Endodermal cell (in vitro differentiated cells): ENCODE data around the gene ABCG1. TPM values are rescaled to one million over a fixed set of nuclear protein-coding genes. Genes with fewer than 3 reads are reported as not detected.

ENCODE experiments used
- DNase-seq: peaks from one replicate; pipeline ENCODE4 v3.0.0-alpha.2; 2017
- H3K27ac ChIP-seq: 2 replicates; pipeline ENCODE4 v1.5.1; 2013; ENCODE audit warnings: mild to moderate bottlenecking, low read depth, low read length, moderate library complexity
- H3K27me3 ChIP-seq: 2 replicates; pipeline ENCODE4 v1.6.1; 2013; ENCODE audit warnings: mild to moderate bottlenecking, low read length, moderate library complexity; ENCODE audit not compliant: insufficient read depth, control insufficient read depth, poor library complexity, severe bottlenecking
- H3K36me3 ChIP-seq: 2 replicates; pipeline ENCODE4 v1.7.0; 2013; ENCODE audit warnings: mild to moderate bottlenecking, low read length, moderate library complexity; ENCODE audit not compliant: control insufficient read depth, insufficient read depth
- H3K4me1 ChIP-seq: one replicate; pipeline ENCODE4 v1.7.0; 2013; ENCODE audit warnings: low read length; ENCODE audit not compliant: control insufficient read depth, insufficient read depth
- H3K4me3 ChIP-seq: 2 replicates; pipeline ENCODE4 v1.5.1; 2013; ENCODE audit warnings: mild to moderate bottlenecking, low read length, moderate library complexity
- H3K9ac ChIP-seq: 2 replicates; pipeline ENCODE4 v1.6.1; 2013; ENCODE audit warnings: mild to moderate bottlenecking, low read length, moderate library complexity; ENCODE audit not compliant: poor library complexity, severe bottlenecking; ENCODE audit errors: extremely low read depth
- H3K9me3 ChIP-seq: 2 replicates; pipeline ENCODE4 v1.6.1; 2013; ENCODE audit warnings: mild to moderate bottlenecking, low read length, moderate library complexity; ENCODE audit not compliant: control insufficient read depth
- H3K27ac Mint-ChIP-seq: 2 replicates; pipeline ENCODE4 v1.8.0; 2020; ENCODE audit warnings: mixed read lengths
- H3K27me3 Mint-ChIP-seq: 2 replicates; pipeline ENCODE4 v1.8.0; 2021; ENCODE audit warnings: mild to moderate bottlenecking, mixed read lengths; ENCODE audit not compliant: insufficient read depth
- H3K36me3 Mint-ChIP-seq: 2 replicates; pipeline ENCODE4 v1.8.0; 2020; ENCODE audit warnings: low read depth, mixed read lengths
- H3K4me1 Mint-ChIP-seq: 2 replicates; pipeline ENCODE4 v1.8.0; 2020; ENCODE audit warnings: mixed read lengths
- H3K4me3 Mint-ChIP-seq: 2 replicates; pipeline ENCODE4 v1.8.0; 2020; ENCODE audit warnings: mild to moderate bottlenecking, moderate library complexity, mixed read lengths
- H3K9me3 Mint-ChIP-seq: 2 replicates; pipeline ENCODE4 v1.8.0; 2020; ENCODE audit warnings: mild to moderate bottlenecking, mixed read lengths
- WGBS, 2 experiments: methylation state at CpG; one replicate each; pipeline versions ENCODE4 v1.1.5 to v1.1.7; 2013; ENCODE audit warnings: missing lambda C conversion rate in 2 of 2, mixed read lengths in 1 of 2; ENCODE audit not compliant: insufficient coverage in 1 of 2, insufficient read length in 1 of 2; 5-methylcytosine and 5-hydroxymethylcytosine counted together
- total RNA-seq, 2 donors: library from RNA; stranded (reverse); fragmentation: NEBNext Ultra II Directional in 1 of 2; extraction: Animal tissue kit (Norgen Biotek cat#: 25700) in 1 of 2; gene quantifications; 2 replicates in 1 of 2; 3 replicates in 1 of 2; pipeline ENCODE4 v1.2.1, GENCODE V29; 2021
- TF ChIP-seq, protein P1 (sequence below): fragments of 200-600 bp; sonication (generic); conservative IDR thresholded peaks from 2 replicates; pipeline ENCODE4 v1.5.0; 2021; ENCODE audit warnings: antibody characterized with exemption, mild to moderate bottlenecking

The ABCG1 gene
- total RNA-seq, 2 donors from 2014 or later = 1.6 to 5.4 TPM

DNA sequence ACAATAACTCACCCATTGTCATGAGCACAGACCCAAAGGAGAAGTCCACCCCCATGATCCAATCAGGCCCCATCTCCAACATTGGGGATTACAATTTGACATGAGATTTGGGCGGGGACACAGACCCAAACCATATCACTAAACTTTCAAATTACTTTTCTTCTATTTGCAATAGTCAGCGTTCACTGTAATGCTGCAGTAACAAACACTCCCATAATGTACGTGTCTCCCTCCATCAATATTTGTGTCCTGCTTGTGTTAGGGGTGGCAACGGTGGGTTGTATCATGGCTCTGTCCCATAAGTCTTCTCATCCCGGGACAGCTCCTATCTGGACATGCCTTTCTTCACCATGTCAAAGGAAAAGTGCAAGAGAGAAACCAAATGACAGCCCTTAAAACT is 70.0 kb downstream of the ABCG1 start:
- peaks cover 13% of the 10 kb centered on the region for H3K36me3 Mint-ChIP-seq
- H3K9me3 ChIP-seq = peaks cover 6% of the 10 kb centered on the region
- no peak for DNase-seq
- H3K27me3 Mint-ChIP-seq = peaks cover 3% of the 10 kb centered on the region
- WGBS, 2 experiments = 88 to 89% methylated on average over 5 of the region's 5 CpGs
- H3K4me3 Mint-ChIP-seq = no peak overlapping the region
- no peak overlapping the region for H3K9ac ChIP-seq
- no peak overlapping the region for H3K27ac ChIP-seq
- no peak overlapping the region for H3K4me3 ChIP-seq
- peaks cover 7% of the 10 kb centered on the region for H3K9me3 Mint-ChIP-seq
- no peaks in the 10 kb centered on the region for H3K4me1 ChIP-seq
- H3K4me1 Mint-ChIP-seq = no peaks in the 10 kb centered on the region
- TF ChIP-seq, protein P1, sequence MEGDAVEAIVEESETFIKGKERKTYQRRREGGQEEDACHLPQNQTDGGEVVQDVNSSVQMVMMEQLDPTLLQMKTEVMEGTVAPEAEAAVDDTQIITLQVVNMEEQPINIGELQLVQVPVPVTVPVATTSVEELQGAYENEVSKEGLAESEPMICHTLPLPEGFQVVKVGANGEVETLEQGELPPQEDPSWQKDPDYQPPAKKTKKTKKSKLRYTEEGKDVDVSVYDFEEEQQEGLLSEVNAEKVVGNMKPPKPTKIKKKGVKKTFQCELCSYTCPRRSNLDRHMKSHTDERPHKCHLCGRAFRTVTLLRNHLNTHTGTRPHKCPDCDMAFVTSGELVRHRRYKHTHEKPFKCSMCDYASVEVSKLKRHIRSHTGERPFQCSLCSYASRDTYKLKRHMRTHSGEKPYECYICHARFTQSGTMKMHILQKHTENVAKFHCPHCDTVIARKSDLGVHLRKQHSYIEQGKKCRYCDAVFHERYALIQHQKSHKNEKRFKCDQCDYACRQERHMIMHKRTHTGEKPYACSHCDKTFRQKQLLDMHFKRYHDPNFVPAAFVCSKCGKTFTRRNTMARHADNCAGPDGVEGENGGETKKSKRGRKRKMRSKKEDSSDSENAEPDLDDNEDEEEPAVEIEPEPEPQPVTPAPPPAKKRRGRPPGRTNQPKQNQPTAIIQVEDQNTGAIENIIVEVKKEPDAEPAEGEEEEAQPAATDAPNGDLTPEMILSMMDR = no peak
- H3K36me3 ChIP-seq = no peaks in the 10 kb centered on the region
- H3K27me3 ChIP-seq = no peaks in the 10 kb centered on the region
- no peak overlapping the region for H3K27ac Mint-ChIP-seq

DNA sequence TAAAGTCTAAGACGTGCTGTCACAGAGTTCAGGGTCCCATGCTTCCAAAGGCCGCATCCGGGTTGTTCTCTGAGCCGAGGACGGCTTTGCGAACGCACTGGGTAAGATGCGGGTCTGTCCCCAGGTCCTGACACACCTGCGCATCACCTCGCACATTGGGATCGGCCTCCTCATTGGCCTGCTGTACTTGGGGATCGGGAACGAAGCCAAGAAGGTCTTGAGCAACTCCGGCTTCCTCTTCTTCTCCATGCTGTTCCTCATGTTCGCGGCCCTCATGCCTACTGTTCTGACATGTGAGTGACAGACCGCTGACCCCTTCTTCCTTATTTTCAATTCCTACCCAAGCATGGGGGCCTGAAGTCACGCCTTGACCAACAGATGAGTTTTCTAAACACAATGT is 71.0 kb downstream of the ABCG1 start:
- TF ChIP-seq, protein P1 = no peak
- 95 to 96% methylated on average over 4 to 18 of the region's 18 CpGs for WGBS, 2 experiments
- Mint-ChIP-seq H3K4me1 (no peaks in the 10 kb centered on the region), H3K9me3 (peaks cover 7% of the 10 kb centered on the region), H3K36me3 (peaks cover 13% of the 10 kb centered on the region), H3K4me3 (no peak overlapping the region), H3K27ac (no peak overlapping the region), H3K27me3 (peaks cover 3% of the 10 kb centered on the region)
- Histone ChIP-seq H3K27me3 (no peaks in the 10 kb centered on the region), H3K36me3 (no peaks in the 10 kb centered on the region), H3K9me3 (peaks cover 6% of the 10 kb centered on the region), H3K4me3 (no peak overlapping the region), H3K27ac (no peak overlapping the region), H3K9ac (no peak overlapping the region), H3K4me1 (no peaks in the 10 kb centered on the region)
- DNase-seq = no peak

DNA sequence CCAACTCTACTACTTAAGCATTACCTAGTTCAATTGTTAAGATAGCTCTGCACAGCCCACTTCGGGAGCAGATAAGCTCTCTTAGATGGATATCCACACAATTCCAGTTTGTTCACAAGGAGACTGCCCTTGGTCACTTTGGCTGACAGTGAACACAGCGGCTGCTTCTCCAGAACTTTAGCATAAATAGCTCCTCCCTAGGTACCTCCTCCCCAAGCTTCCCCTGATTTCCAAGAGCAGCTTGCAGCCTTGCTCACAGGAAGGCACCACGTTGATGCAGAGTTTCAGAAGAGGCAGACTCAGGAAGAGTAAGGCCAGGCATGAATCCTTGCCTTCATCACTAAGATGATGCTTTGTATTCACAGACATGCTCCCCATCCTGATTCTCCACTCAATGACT is 71.6 kb downstream of the ABCG1 start:
- peaks cover 6% of the 10 kb centered on the region for H3K9me3 ChIP-seq
- peaks cover 3% of the 10 kb centered on the region for H3K27me3 Mint-ChIP-seq
- TF ChIP-seq, protein P1 = no peak
- peaks cover 13% of the 10 kb centered on the region for H3K36me3 Mint-ChIP-seq
- no peaks in the 10 kb centered on the region for H3K27me3 ChIP-seq
- no peaks in the 10 kb centered on the region for H3K4me1 ChIP-seq
- no peaks in the 10 kb centered on the region for H3K4me1 Mint-ChIP-seq
- H3K36me3 ChIP-seq = no peaks in the 10 kb centered on the region
- no peak for DNase-seq
- no peak overlapping the region for H3K4me3 ChIP-seq
- H3K4me3 Mint-ChIP-seq = no peak overlapping the region
- no peak overlapping the region for H3K9ac ChIP-seq
- peaks cover 7% of the 10 kb centered on the region for H3K9me3 Mint-ChIP-seq
- no peak overlapping the region for H3K27ac Mint-ChIP-seq
- WGBS, 2 experiments = 52 to 59% methylated on average over 3 of the region's 3 CpGs
- H3K27ac ChIP-seq = no peak overlapping the region
